Measurements from ENCODE around the gene AGFG1.
A peak's percentile ranks its signal among the peaks of the same experiment; 100 is the strongest.
"Not testable (repeated sequence)": the region's sequence is repeated elsewhere in the genome, so short reads cannot be mapped to it uniquely, and the experiment has no call there.

The AGFG1 gene

GRCh38 chr2:227503433-227504406 is 31.8 kb downstream of the AGFG1 start:
- DNase-seq, result no peak

GRCh38 chr2:227504700-227505099 is 32.7 kb downstream of the AGFG1 start:
- no peak for DNase-seq

DNA sequence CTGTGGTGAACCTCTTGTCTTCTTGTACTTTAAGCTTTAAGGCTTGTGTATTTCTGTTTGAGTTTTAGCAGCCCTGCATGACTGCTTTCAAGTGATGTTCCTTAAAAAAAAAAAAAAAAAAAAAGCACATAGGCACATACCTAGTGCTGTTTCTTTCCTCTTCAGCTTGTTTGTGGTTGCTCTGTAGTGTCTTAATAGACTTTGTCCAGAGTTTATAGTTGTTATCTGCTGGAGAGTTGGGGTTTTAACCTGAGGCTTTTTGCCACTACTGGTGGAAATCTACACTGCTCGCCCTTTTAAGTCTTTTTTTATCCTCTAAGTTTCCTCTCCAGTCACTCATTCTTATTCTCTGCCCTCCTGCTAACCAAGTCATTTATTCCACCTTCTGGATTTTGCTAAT is 34.5 kb downstream of the AGFG1 start:
- no peak for DNase-seq

DNA sequence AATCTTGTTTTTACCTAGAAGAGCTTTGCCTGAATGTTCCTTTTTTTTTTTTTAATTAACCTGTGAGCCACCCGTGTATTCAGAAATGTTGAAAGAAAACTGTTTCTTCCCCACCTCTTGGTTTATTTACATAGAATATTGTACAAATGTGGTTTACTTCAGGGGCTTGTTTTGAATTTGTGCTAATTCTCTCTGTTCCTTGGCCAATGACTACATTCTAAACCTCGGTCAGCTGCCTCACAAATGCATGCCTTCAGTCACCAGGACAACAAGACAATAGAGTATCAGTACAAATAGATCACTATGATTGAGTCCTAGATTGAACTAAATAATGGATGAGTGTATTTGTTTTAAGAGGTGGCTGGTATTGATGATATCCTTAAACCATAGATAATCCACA is 36.0 kb downstream of the AGFG1 start:
- no peak for DNase-seq

- DNase-seq, result no peak
Measured at GRCh38 chr2:227509076-227509475, 37.1 kb downstream of the AGFG1 start.

DNA sequence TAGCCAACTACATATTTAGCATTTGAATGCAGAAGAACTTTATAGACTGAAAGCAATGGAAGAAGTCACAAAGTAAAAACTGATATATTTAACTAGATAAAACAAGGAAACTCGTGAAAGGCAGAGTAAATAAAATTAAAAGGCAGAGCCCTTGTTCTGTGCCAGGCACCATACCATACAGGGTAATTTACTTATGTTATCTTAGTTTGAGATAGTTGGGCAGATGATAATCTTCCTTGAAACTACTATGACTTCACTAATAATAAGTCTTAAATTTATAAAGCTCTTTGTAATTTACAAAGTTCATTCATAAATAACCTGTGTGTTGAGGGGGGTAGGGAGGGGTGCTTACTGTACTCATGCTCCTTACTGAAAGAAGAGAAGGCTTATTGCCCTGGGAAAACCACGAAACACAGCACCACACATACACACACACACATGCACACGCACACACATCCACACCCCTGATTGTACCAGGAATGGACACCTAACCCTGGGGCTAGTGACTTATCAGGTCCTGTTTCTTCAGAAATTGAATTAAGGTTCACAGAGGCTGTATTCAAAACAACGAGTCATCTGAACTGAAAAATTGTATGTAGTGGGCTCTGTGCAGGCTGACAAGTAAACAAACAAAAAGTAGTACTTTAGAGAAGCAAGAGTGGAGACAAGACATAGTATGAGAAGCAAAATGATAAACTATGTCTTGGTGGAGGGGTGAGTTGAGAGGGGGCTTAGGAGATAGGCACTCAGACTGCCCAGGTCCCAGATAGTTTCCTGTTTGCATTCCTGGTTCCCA is 38.1 kb downstream of the AGFG1 start:
- no peak for DNase-seq

- no peak for DNase-seq
Measured at GRCh38 chr2:227510620-227510958, 38.6 kb downstream of the AGFG1 start.

DNA sequence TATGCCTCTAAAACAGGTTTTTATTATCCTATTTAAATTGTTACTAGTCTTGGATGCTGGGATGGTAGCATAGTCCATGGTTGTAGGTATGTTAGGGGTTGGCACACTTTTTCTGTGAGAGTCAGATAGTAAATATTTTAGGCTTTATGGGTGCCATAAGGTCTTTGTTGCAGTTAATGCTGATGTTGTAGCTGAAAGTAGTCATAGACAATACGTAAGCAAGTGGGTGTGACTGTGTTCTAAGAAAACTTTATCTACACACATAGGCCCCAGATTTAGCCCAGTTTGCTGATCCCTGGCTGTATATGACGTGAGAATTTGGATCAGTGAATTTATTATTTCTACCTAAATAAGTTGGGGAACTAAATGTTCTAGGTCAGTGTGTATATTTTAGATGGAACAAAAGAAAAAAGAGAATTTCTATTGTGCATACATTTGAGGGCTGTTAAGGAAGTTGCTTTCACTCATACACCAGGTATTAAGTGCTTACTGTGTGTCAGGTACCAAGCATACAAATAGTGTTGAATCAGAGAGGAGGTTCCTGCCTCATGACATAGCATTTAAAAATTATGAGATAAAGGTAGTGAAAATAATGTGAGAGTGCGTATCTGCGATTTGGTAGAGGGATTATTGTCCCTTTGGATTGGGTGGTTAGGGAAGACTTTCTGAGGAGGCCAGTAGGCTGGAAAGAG is 39.4 kb downstream of the AGFG1 start:
- DNase-seq, result no peak

DNA sequence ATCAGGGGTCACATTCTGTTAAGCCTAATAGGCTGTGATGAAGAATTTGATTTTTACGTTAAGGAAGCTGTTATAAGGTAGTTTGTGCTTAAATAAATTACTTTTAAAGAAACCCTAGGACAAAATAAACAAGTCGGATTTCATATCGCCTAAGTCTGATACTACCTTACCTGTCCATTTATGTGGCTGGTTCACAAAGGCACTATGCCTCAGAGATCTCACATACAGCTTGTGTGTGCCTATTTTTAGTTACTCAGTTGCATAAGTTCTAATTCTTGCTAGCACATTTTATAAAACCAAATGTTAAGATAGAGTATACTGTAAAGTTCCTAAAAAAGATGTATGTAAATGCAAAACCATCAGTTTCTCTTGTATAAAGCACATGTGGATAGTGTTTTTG is 40.0 kb downstream of the AGFG1 start:
- no peak for DNase-seq

- no peak for DNase-seq
Measured at GRCh38 chr2:227513113-227513512, 41.2 kb downstream of the AGFG1 start.

DNA sequence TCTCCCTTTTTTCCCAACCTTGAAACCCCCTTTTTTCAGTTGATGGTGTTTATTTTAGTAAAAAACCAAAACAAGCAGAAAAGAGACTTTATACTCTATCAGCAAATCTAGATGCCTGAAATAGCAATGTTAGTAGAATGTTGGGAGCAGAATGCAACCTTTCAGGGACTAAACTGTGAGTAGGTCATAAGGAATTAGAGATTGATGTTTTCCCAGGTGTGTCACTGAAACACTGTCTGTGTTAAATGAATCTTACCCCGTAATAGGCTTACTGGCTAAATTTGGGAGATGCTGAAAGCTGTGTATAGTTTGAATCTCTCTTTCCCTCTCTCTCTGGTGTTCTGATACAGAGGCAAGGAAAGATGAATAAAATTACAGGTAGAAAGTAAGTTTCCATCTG is 43.8 kb downstream of the AGFG1 start:
- no peak for DNase-seq

DNA sequence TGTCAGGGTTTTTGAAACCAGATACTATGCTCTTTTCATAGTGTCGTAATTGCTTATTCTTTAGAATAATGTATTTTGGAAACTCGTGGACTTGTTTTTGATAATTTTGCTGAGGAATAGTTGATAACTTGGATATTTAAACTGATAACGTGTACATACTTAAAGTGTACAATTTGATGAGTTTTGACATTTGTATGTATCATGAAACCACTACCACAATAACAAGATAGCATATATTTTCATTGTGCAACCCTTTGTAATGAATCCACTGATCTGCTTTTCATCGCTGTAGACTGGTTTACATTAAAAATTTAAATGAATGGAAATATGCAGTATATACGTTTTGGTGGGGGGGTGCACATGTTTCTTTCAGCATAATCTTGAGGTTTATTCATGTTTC is 45.8 kb downstream of the AGFG1 start:
- no peak for DNase-seq

GRCh38 chr2:227518278-227518865 is 46.4 kb downstream of the AGFG1 start:
- DNase-seq, result not testable (repeated sequence)

- not testable (repeated sequence) for DNase-seq
Measured at GRCh38 chr2:227521178-227521577, 49.2 kb downstream of the AGFG1 start.

- no peak for DNase-seq
Measured at GRCh38 chr2:227524665-227525064, 52.7 kb downstream of the AGFG1 start.

GRCh38 chr2:227527351-227527750 is 55.4 kb downstream of the AGFG1 start:
- DNase-seq, result no peak

DNA sequence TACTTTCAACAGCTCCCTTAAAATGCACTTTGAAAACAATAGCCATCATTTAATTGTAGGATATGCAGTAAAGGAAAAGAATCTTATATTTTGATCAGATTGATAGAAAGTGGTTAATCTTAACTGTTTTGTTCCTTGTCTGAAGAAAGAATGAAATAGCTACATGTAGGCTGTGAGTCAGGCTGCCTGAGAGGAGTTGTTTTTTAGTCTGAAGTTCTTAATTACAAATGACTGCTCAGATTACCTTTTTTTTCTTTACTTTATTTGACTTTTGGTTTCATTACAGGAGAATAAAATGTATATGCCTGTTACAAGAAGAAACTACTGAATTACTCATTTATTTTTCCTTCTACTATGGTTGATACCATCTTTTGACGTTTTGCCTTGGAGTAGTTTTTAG is 56.8 kb downstream of the AGFG1 start:
- no peak for DNase-seq

DNA sequence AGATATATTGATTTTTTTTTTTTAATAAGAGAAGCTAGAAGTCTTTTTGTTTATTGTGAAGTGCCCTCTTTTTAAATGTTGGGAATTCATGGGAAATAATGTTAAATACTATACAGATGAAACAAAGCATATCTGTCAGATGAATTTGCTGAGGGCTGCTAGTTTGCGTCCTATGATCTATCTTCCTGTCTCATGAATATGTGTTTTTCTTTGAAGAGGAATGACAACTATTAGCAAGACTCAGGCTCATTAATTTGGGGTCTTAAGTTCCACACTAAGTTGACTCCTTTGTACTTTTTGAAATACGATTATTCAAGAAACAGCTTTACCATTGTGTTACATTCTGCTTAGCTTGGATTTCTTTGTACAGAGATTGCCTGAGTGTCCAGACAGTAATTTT is 57.9 kb downstream of the AGFG1 start:
- DNase-seq, result no peak

- DNase-seq, result no peak
Measured at GRCh38 chr2:227534714-227535113, 62.8 kb downstream of the AGFG1 start.

GRCh38 chr2:227536445-227536844 is 64.5 kb downstream of the AGFG1 start:
- no peak for DNase-seq

DNA sequence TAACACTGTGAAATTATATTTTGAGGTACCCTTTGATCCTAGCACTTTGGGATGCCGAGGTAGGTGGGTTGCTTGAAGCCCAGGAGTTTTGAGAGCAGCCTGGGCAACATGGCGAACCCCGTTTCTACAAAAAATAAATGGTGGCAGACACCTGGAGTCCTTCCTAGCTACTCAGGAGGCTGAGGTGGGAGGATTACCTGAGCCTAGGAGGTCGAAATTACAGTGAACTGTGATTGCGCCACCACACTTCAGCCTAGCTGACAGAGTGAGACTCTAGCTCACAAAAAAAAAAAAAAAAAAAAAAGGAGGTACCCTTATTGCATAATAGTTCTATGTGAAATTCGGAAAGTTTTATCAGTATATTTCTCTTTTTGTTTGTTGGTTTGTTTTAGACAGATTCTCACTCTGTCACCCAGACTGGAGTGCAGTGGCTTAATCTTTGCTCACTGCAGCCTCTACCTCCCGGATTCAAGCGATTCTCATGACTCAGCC is 67.6 kb downstream of the AGFG1 start:
- DNase-seq, result no peak

DNA sequence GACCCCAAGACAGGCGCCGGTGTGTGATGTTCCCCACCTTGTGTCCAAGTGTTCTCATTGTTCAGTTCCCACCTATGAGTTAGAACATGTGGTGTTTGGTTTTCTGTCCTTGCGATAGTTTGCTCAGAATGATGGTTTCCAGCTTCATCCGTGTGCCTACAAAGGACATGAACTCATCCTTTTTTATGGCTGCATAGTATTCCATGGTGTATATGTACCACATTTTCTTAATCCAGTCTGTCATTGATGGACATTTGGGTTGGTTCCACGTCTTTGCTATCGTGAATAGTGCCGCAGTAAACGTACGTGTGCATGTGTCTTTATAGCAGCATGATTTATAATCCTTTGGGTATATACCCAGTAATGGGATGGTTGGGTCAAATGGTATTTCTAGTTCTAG is 68.4 kb downstream of the AGFG1 start:
- not testable (repeated sequence) for DNase-seq

DNA sequence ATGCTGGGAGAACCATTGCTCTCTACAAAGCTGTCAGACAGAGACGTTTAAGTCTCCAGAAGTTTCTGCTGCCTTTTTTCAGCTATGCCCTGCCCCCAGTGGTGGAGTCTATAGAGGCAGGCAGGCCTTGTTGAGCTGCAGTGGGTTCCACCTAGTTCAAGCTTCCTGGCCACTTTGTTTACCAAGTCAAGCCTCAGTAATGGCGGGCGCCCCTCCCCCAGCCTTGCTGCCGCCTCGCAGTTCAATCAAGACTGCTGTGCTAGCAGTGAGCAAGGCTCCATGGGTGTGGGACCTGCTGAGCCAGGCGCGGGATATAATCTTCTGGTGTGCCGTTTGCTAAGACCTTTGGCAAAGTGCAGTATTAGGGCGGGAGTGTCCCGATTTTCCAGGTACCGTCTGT is 74.0 kb downstream of the AGFG1 start:
- DNase-seq, result peak; percentile 19

Measured in activated CD4-positive, alpha-beta T cell treated with anti-CD3 and anti-CD28 coated beads, Interleukin-2, amount 50 U/mL, for 16 hours (primary cell).